Heart left ventricle (tissue), 16 donors: Measurements from ENCODE around the gene AFMID. TPM values are rescaled to one million over a fixed set of nuclear protein-coding genes. Genes with fewer than 3 reads are reported as not detected.
"Not testable (repeated sequence)": the region's sequence is repeated elsewhere in the genome, so short reads cannot be mapped to it uniquely, and the experiment has no call there.

Experiments
- ATAC-seq, 4 donors: fragments of 200-7000 bp; cut with Tn5 transposase; one replicate each; pipeline ENCODE4 v1.9.1; 2020 to 2022; ENCODE audit warnings: moderate library complexity in 4 of 4, mild to moderate bottlenecking in 3 of 4, moderate number of reproducible peaks in 1 of 4
- DNase-seq, 5 donors: peaks; one replicate each; pipeline ENCODE4 v3.0.0-alpha.2; 2020
- H3K27ac ChIP-seq, 12 donors: fragments of 200-600 bp; sonication (generic) in 4 of 12; one replicate each; pipeline versions ENCODE4 v1.5.0 to v1.8.0; 2016 to 2022; ENCODE audit warnings: mild to moderate bottlenecking in 2 of 12
- H3K27me3 ChIP-seq, 9 donors: fragments of 200-600 bp; sonication (generic) in 2 of 9; one replicate each; pipeline versions ENCODE4 v1.5.1 to v1.8.0; 2016 to 2022; ENCODE audit warnings: mild to moderate bottlenecking in 3 of 9
- H3K36me3 ChIP-seq, 9 donors: fragments of 200-600 bp; sonication (generic) in 2 of 9; one replicate each; pipeline versions ENCODE4 v1.5.0 to v1.8.0; 2018 to 2022; ENCODE audit warnings: mild to moderate bottlenecking in 2 of 9
- H3K4me1 ChIP-seq, 12 donors: fragments of 200-600 bp; sonication (generic) in 4 of 12; one replicate each; pipeline versions ENCODE4 v1.5.0 to v1.8.0; 2016 to 2022; ENCODE audit warnings: mild to moderate bottlenecking in 3 of 12
- H3K4me3 ChIP-seq, 12 donors: fragments of 200-600 bp; sonication (generic) in 4 of 12; one replicate each; pipeline versions ENCODE4 v1.5.0 to v1.8.0; 2017 to 2022; ENCODE audit warnings: mild to moderate bottlenecking in 9 of 12, moderate library complexity in 4 of 12
- H3K9me3 ChIP-seq, 12 donors: fragments of 200-600 bp; sonication (generic) in 4 of 12; one replicate each; pipeline versions ENCODE4 v1.5.0 to v1.8.0; 2016 to 2022; ENCODE audit warnings: mild to moderate bottlenecking in 1 of 12
- CTCF ChIP-seq, 12 donors: fragments of 200-600 bp; sonication (generic) in 4 of 12; IDR thresholded peaks; one replicate each; pipeline versions ENCODE4 v1.5.0 to v1.8.0; 2018 to 2022; ENCODE audit warnings: antibody characterized with exemption in 12 of 12, mild to moderate bottlenecking in 5 of 12
- POLR2A ChIP-seq, 2 donors: fragments of 450-650 bp; IDR thresholded peaks; one replicate each; pipeline ENCODE4 v1.6.1; 2017; ENCODE audit warnings: antibody characterized with exemption in 2 of 2, mild to moderate bottlenecking in 2 of 2, moderate library complexity in 2 of 2
- WGBS, 4 donors: extraction: QIAGEN DNeasy Blood & Tissue Kit in 2 of 4; methylation state at CpG; one replicate each; pipeline versions ENCODE4 v1.1.5 to v1.1.7; 2013 to 2018; 5-methylcytosine and 5-hydroxymethylcytosine counted together
- intact Hi-C, 10 donors: fragments of 100-400 bp; cut with DNase I; formaldehyde crosslinking; loops; one replicate each; pipeline versions ENCODE4 v1.11.1 to v1.14.2; 2022
- polyA plus RNA-seq, 2 donors: library from polyadenylated mRNA; stranded (reverse); fragments of 200-250 nt; gene quantifications; one replicate each; pipeline ENCODE4 v1.2.3, GENCODE V29; 2013
- total RNA-seq, 9 donors: library from RNA; depleted of rRNA in 2 of 9; stranded (reverse); fragments of >200 nt in 2 of 9; fragmentation: NEBNext Ultra II Directional in 3 of 9; extraction: Animal tissue kit (Norgen Biotek cat#: 25700) in 3 of 9; gene quantifications; one replicate each; pipeline versions ENCODE4 v1.1.0 to v1.2.4, GENCODE V29; 2016 to 2023
- donor health status: ischemic (EF 13 %, LVEDD 7.1; RV severe dilation, severe dysfunction).
- donor health status: healthy with polysubstance abuse.
- donor health status: DM: no; HTN: yes; CAD: no.
- donor health status: DM: no; HTN: no; CAD: no.
- donor health status: ischemic (EF 25% LVEDD 6.9; RV normal size, moderate dysfunction).
- donor health status: ischemic (EF 25% LVEDD 5.7; RV mildly dilated, moderate dysfunction).
- donor health status: healthy.
- donor health status: DM: yes; HTN: yes; CAD: no.
- donor health status: ischemic (EF 35%, LVEDD 5.7; RV mildly dilated, moderate dysfunction).
- donor health status: nonischemic (EF 11% LVEDD 7.7; RV severe dilation, severe dysfunction).
- donor health status: DM: yes; HTN: yes; CAD: no.
- donor health status: PGD.
- donor health status: ischemic (EF 29% LVEDD 5.4; RV normal size, mild dysfunction).
- donor health status: nonischemic (EF 23%, LVEDD 6.1; RV moderate dilation, normal function).

AFMID gene
- total and polyA plus RNA-seq, 11 donors, result 12.8 to 86.6 (median 30.2) TPM

- Histone ChIP-seq H3K9me3 (no peaks in the 10 kb centered on the region), H3K4me3 (peak within 1 kb of the TSS; percentile 56 to 99 (median 72)), H3K4me1 (peaks cover 2 to 47% (median 32%) of the 10 kb centered on the region in 12 donors), H3K27me3 (no peaks in the 10 kb centered on the region), H3K36me3 (peaks cover 0 to 25% (median 5%) of the 10 kb centered on the region in 9 donors), H3K27ac (peak within 1 kb of the TSS; percentile 78 to 96 (median 86))
- ATAC-seq, result peak in 3 of 4 donors; percentile 51 to 80 (median 77)
- intact Hi-C loops, result no loop called here
- WGBS, 4 donors, result 0 to 10% (median 1%) methylated on average over 2 to 84 of the region's 84 CpGs
- DNase-seq, result peak; percentile 83 to 93 (median 88)
- TF ChIP-seq POLR2A (IDR thresholded peaks at IDR 0.05) (peak; percentile 89), CTCF (IDR thresholded peaks at IDR 0.05) (no peak)
These were observed 18.8 kb upstream of the AFMID start, which contains the start of gene SYNGR2 for GRCh38 chr17:78168242-78168902. Gene SYNGR2 (plus strand): TSS chr17:78168581. CDS start chr17:78168617, 36 bp downstream.

GRCh38 chr17:78168903-78169793 lies 18.0 kb upstream of the AFMID start:
- Histone ChIP-seq H3K4me3 (peak overlapping the region; percentile 56 to 99 (median 72)), H3K27me3 (no peaks in the 10 kb centered on the region), H3K36me3 (peaks cover 0 to 25% (median 5%) of the 10 kb centered on the region in 9 donors), H3K9me3 (no peaks in the 10 kb centered on the region), H3K4me1 (peaks cover 7 to 55% (median 40%) of the 10 kb centered on the region in 12 donors), H3K27ac (peak overlapping the region; percentile 78 to 96 (median 86))
- ATAC-seq (peak; percentile 15 to 50 (median 38)), DNase-seq (peak; percentile 65 to 74 (median 69))
- TF ChIP-seq CTCF (IDR thresholded peaks at IDR 0.05) (no peak), POLR2A (IDR thresholded peaks at IDR 0.05) (no peak)
- WGBS, 4 donors, result 0 to 27% (median 10%) methylated on average over 1 to 38 of the region's 38 CpGs
- intact Hi-C loops, result no loop called here

- 84 to 86% (median 85%) methylated on average over 27 to 31 of the region's 31 CpGs for whole genome bisulfite sequencing, 4 donors
- intact Hi-C loops, result loop anchor here in 6 of 10 donors (5.0 kb wide), 1 partner anchor 44 kb away; the partner anchor contains the start of gene TMC6 (in 6 of the 6)
- no peak for ATAC-seq
- H3K36me3 ChIP-seq, result peaks cover 0 to 34% (median 5%) of the 10 kb centered on the region in 9 donors
- no peak overlapping the region for H3K4me3 ChIP-seq
- no peaks in the 10 kb centered on the region for H3K27me3 ChIP-seq
- TF ChIP-seq CTCF (IDR thresholded peaks at IDR 0.05) (no peak), POLR2A (IDR thresholded peaks at IDR 0.05) (no peak)
- peak overlapping the region in 9 of 12 donors; percentile 34 to 94 (median 88) for H3K27ac ChIP-seq
- DNase-seq, result no peak
- H3K4me1 ChIP-seq, result peaks cover 9 to 73% (median 58%) of the 10 kb centered on the region in 12 donors
- H3K9me3 ChIP-seq, result no peaks in the 10 kb centered on the region
These were observed 16.2 kb upstream of the AFMID start for GRCh38 chr17:78170692-78171590.

- H3K27me3 ChIP-seq, DNase-seq, ATAC-seq, H3K9me3 ChIP-seq: not testable (repeated sequence)
- Histone ChIP-seq H3K36me3 (peaks cover 0 to 35% (median 5%) of the 10 kb centered on the region in 9 donors), H3K27ac (peak overlapping the region; percentile 53 to 95 (median 88)), H3K4me3 (peak overlapping the region in 2 of 12 donors; percentile 6 to 30), H3K4me1 (peaks cover 9 to 80% (median 65%) of the 10 kb centered on the region in 12 donors)
- intact Hi-C loops, result loop anchor here in 6 of 10 donors (5.0 kb wide), 1 partner anchor 44 kb away; the partner anchor contains the start of gene TMC6 (in 6 of the 6)
- WGBS, 4 donors, result 80 to 88% (median 84%) methylated on average over 12 to 19 of the region's 19 CpGs
These were observed 15.4 kb upstream of the AFMID start for GRCh38 chr17:78171591-78172248.
